Right lobe of liver (tissue), 4 donors: ENCODE data around the gene PRSS36.

Experiments used
- POLR2A ChIP-seq: fragments of 450-650 bp; IDR thresholded peaks from one replicate; pipeline ENCODE4 v1.6.1; 2017; ENCODE audit warnings: antibody characterized with exemption, mild to moderate bottlenecking
- TF ChIP-seq, protein P1 (sequence below), 4 donors: fragments of 200-600 bp in 3 of 4; fragments of 450-650 bp in 1 of 4; IDR thresholded peaks; one replicate each; pipeline versions ENCODE4 v1.5.1 to v1.8.0; 2016 to 2022; ENCODE audit warnings: antibody characterized with exemption in 4 of 4, mild to moderate bottlenecking in 2 of 4
- donor health status: DM: no; HTN: no; CAD: no.
- donor health status: DM: no; HTN: no; CAD: no.
- donor health status: DM: no; HTN: yes; CAD: no.

DNA sequence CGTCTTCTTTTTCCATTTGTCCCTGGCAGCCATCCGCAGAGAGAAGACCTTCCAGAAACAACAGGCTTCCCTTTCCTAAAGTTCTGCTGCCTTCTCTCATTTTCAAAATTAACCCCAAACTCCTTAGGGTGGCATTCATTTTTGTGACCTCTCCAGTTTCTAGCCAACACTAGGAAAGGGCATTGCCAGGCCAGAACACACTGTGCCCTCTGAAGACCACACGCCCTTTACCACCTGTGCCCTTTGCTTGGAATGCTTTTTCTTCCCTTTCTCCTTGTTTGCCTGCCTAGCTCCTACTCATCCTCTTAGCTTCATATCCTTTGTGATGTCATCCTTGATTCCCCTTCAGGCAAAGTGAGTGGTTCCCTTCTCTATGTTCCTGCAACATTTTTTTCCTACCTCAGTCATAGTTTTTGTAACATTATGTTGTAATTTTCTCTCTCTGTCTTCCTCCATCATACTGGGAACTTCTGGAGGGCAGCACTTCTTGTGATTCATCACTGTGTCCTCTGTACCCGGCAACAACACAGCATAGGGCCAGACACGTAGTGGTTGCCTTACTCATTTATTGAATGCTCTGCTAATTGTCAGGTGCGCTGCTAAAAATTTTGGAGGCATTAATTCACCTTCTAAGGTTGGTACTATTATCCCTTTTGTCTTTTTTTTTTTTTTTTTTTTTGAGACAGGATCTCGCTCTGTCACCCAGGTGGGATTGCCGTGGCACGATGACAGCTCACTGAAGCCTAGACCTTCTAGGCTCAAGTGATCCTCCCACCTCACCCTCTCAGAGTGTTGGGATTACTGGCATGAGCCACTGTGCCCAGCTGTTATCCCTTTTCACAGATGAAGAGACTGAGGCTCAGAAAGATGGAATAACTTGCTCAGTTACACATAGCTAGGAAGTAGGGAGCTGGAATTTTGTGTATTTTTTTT, 31.4 kb downstream of the PRSS36 start:
- TF ChIP-seq, protein P1, sequence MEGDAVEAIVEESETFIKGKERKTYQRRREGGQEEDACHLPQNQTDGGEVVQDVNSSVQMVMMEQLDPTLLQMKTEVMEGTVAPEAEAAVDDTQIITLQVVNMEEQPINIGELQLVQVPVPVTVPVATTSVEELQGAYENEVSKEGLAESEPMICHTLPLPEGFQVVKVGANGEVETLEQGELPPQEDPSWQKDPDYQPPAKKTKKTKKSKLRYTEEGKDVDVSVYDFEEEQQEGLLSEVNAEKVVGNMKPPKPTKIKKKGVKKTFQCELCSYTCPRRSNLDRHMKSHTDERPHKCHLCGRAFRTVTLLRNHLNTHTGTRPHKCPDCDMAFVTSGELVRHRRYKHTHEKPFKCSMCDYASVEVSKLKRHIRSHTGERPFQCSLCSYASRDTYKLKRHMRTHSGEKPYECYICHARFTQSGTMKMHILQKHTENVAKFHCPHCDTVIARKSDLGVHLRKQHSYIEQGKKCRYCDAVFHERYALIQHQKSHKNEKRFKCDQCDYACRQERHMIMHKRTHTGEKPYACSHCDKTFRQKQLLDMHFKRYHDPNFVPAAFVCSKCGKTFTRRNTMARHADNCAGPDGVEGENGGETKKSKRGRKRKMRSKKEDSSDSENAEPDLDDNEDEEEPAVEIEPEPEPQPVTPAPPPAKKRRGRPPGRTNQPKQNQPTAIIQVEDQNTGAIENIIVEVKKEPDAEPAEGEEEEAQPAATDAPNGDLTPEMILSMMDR (IDR thresholded peaks at IDR 0.05): no peak
- no peak for TF ChIP-seq POLR2A
